Suprapubic skin (tissue), 4 donors: Measurements from ENCODE around the gene RNU11.
"Not testable (repeated sequence)": the region's sequence is repeated elsewhere in the genome, so short reads cannot be mapped to it uniquely, and the experiment has no call there.

Source experiments
- EP300 ChIP-seq: sonication (generic); formaldehyde crosslinking; IDR thresholded peaks from one replicate; pipeline ENCODE4 v1.6.1; 2017; ENCODE audit warnings: antibody characterized with exemption
- POLR2A ChIP-seq, 2 donors: fragments of 450-650 bp; IDR thresholded peaks; one replicate each; pipeline ENCODE4 v1.6.1; 2017; ENCODE audit warnings: antibody characterized with exemption in 2 of 2, mild to moderate bottlenecking in 2 of 2, moderate library complexity in 2 of 2
- POLR2AphosphoS5 ChIP-seq, 3 donors: sonication (generic); formaldehyde crosslinking; IDR thresholded peaks; one replicate each; pipeline ENCODE4 v1.6.1; 2017; ENCODE audit warnings: antibody characterized with exemption in 3 of 3

DNA sequence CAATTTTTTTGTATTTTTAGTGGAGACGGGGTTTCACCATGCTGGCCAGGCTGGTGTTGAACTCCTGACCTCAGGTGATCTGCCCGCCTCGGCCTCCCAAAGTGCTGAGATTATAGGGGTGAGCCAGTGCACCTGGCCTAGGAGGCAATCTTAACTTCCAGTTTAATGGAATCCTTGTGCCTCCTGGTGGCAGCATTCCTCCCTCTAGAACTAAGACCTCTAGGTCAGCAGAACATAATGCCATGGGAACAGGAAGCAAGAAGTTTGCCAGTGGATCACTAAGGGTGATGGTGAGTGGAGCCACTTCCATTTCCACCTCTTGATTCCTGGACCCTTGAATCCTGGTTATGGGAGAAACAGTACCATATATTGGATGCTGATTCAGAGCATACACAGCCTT lies 5.5 kb downstream of the RNU11 start:
- TF ChIP-seq POLR2AphosphoS5 (IDR thresholded peaks at IDR 0.05); EP300; POLR2A (IDR thresholded peaks at IDR 0.05): not testable (repeated sequence)
